ENCODE results near the gene NEDD9. TPM values are rescaled to one million over a fixed set of nuclear protein-coding genes. Genes with fewer than 3 reads are reported as not detected.

The NEDD9 gene
- total RNA-seq, 4 donors from 2014 or later: 19.8 to 49.4 (median 35.6) TPM

DNA sequence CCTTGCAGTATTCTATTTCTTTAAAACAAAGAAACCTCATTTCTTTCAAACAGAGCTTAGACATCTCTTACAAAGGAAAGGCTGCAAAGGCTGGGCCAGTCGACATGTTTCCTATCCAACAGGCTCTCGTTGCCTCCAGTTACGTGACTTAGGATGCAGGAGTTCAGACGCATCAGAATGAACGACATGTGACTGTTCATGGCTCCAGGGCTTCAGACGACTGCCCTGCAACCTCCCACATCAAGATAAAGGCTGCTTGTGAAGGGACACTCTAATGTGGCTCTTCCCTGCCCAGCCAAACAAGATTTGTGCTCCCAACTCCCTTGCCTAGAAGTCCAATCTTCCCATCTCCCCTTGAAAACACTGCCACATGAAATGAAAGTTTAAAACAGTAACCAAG lies 14.3 kb upstream of the NEDD9 start:
- no peaks in the 10 kb centered on the region for H3K36me3 ChIP-seq
- H3K27ac ChIP-seq: no peak overlapping the region
- H3K9me3 ChIP-seq: no peaks in the 10 kb centered on the region
- intact Hi-C loops (cut with DNase I; ENCODE audit: low total_unique reads) (no loop called here), in situ Hi-C loops (cut with MboI; ENCODE audit: low sequenced_read_pairs in 4 of 4) (no loop called here)
- no peak overlapping the region for H3K4me3 ChIP-seq
- ATAC-seq (no peak), DNase-seq (no peak)
- H3K27me3 ChIP-seq: no peaks in the 10 kb centered on the region
- H3K4me1 ChIP-seq: no peaks in the 10 kb centered on the region
- TF ChIP-seq CTCF (IDR thresholded peaks at IDR 0.05 in 4 of 5, conservative IDR thresholded peaks at IDR 0.05 in 1 of 5) (no peak), POLR2A (IDR thresholded peaks at IDR 0.05) (no peak)

GRCh38 chr6:11245381-11246256 lies 13.2 kb upstream of the NEDD9 start:
- H3K4me1 ChIP-seq: no peaks in the 10 kb centered on the region
- DNase-seq (no peak), ATAC-seq (no peak)
- no peaks in the 10 kb centered on the region for H3K36me3 ChIP-seq
- TF ChIP-seq POLR2A (IDR thresholded peaks at IDR 0.05) (no peak), CTCF (IDR thresholded peaks at IDR 0.05 in 4 of 5, conservative IDR thresholded peaks at IDR 0.05 in 1 of 5) (no peak)
- no peaks in the 10 kb centered on the region for H3K9me3 ChIP-seq
- in situ Hi-C loops (cut with MboI; ENCODE audit: low sequenced_read_pairs in 4 of 4): no loop called here
- no peak overlapping the region for H3K4me3 ChIP-seq
- no peak overlapping the region for H3K27ac ChIP-seq
- intact Hi-C loops (cut with DNase I; ENCODE audit: low total_unique reads): no loop called here
- no peaks in the 10 kb centered on the region for H3K27me3 ChIP-seq

DNA sequence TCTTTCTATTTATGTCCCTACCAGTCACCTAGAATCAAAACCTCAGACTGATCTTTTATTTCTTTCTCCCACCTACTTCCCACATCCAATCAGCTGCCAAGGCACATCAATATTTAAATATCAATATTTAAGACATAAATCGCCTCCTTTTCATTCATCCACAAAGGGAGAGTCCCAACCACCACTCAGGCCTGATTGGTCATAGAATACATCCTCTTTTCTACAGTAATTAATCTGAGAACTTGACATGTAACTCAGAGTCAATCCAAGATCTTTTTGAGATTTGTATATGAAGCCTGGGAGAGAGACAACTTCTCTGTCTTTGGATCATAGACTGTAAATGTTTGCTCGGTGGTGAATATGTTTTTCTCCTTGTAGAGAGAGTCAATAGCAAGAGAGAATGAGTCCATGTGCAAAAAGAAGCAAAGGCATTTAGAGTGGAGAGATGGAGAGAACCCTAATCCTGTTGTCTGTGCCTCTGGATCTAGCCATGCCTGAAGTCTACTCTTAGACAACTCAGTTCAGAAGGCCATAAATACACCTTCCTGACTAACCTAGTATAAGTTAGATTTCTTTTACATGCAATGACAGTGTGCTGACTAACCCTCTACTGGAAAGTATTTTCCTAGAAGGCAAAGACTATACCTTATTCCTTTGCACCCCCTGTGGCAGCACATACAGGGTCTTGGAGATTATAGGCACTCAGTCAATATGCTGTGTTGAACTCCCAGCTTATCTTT lies 12.1 kb upstream of the NEDD9 start:
- Histone ChIP-seq H3K9me3 (no peaks in the 10 kb centered on the region), H3K36me3 (no peaks in the 10 kb centered on the region), H3K4me1 (no peaks in the 10 kb centered on the region), H3K4me3 (no peak overlapping the region), H3K27me3 (no peaks in the 10 kb centered on the region), H3K27ac (no peak overlapping the region)
- in situ Hi-C loops (cut with MboI; ENCODE audit: low sequenced_read_pairs in 4 of 4): no loop called here
- TF ChIP-seq POLR2A (IDR thresholded peaks at IDR 0.05) (no peak), CTCF (IDR thresholded peaks at IDR 0.05 in 4 of 5, conservative IDR thresholded peaks at IDR 0.05 in 1 of 5) (no peak)
- intact Hi-C loops (cut with DNase I; ENCODE audit: low total_unique reads): no loop called here
- DNase-seq (no peak), ATAC-seq (no peak)

GRCh38 chr6:11243861-11244260 lies 11.4 kb upstream of the NEDD9 start:
- in situ Hi-C loops (cut with MboI; ENCODE audit: low sequenced_read_pairs in 4 of 4): no loop called here
- DNase-seq: no peak
- H3K36me3 ChIP-seq: no peaks in the 10 kb centered on the region
- H3K9me3 ChIP-seq: no peaks in the 10 kb centered on the region
- ATAC-seq: no peak
- TF ChIP-seq POLR2A (IDR thresholded peaks at IDR 0.05): no peak
- TF ChIP-seq CTCF (IDR thresholded peaks at IDR 0.05 in 4 of 5, conservative IDR thresholded peaks at IDR 0.05 in 1 of 5): no peak
- no peak overlapping the region for H3K4me3 ChIP-seq
- H3K27ac ChIP-seq: no peak overlapping the region
- no peaks in the 10 kb centered on the region for H3K27me3 ChIP-seq
- no peaks in the 10 kb centered on the region for H3K4me1 ChIP-seq
- intact Hi-C loops (cut with DNase I; ENCODE audit: low total_unique reads): no loop called here

All from gastrocnemius medialis (tissue), 4 donors.